ENCODE results near the gene HOXB3.

GRCh38 chr17:48514477-48514876 is 75.6 kb downstream of the HOXB3 start:
- TF ChIP-seq CTCF (IDR thresholded peaks at IDR 0.05; ENCODE audit: poor library complexity, severe bottlenecking) (no peak), EZH2 (IDR thresholded peaks at IDR 0.05; ENCODE audit: borderline replicate concordance, insufficient read depth, low read length, poor library complexity, severe bottlenecking) (no peak), RAD21 (conservative IDR thresholded peaks at IDR 0.05) (no peak), POLR2AphosphoS5 (IDR thresholded peaks at IDR 0.05) (no peak)

All from neural cell (in vitro differentiated cells).